Activated CD8-positive, alpha-beta memory T cell treated with anti-CD3 and anti-CD28 coated beads, Interleukin-2, amount 50 U/mL, for 24 hours (primary cell): ENCODE measurements around the gene GATB.
"Not testable (repeated sequence)": the region's sequence is repeated elsewhere in the genome, so short reads cannot be mapped to it uniquely, and the experiment has no call there.

Experiments used
- DNase-seq: peaks from one replicate; pipeline ENCODE4 v3.0.0-alpha.2; 2020; ENCODE audit errors: extremely low read depth

GATB gene

DNA sequence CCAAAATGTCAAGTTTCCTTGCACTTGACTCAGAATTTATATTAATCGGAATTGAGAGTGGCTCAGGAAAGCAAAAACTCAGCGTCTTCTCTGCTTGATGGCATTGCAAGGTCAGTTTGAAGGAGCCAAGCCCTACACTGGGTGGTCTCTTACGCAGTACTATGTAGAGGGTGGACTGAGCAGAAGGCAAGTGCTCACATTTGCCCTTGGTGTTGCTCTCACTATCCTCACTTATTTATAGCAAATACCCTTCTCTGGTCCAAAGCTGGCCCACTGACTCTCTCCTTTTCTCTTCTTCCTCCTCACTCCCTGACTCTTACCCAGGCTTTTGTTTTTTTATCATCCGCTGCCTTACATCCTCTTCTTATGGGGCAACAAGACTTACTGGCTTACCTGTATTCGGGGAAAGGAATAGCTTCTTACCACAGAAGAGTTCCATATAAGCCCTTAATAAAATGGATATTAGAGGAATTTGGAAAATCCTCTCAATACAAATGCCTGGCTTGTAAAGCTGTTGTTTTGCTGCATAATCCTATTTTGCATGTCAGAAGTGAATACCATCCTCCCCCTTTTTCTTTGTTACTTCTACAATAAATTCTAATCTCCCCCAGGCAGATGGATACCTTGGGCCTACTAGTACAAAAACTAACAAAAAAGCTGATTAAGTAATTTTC, 24.8 kb upstream of the GATB start:
- DNase-seq = no peak

GRCh38 chr4:151784706-151785105, 23.9 kb upstream of the GATB start:
- DNase-seq = no peak

- no peak for DNase-seq
Measured at GRCh38 chr4:151783867-151784266, 23.1 kb upstream of the GATB start.

GRCh38 chr4:151782296-151782695, 21.5 kb upstream of the GATB start:
- DNase-seq = no peak

DNA sequence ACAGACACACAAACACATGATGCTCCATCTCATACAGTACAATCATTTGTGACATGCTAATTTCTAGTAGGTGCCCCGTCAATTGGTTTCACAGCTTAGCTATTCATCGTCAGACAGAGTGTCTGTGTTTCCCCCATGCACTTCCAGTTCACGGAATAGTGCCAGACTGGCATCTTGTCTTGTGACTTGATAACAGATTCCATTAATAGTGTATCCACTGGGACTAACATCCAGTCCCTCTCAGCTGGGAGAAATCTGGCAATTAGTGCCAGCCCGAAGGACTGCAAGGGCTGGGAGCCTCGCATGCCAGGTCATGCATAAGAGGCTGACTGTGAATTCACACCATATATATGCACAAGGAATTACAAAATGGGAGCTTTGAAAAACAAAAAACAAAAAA, 20.2 kb upstream of the GATB start:
- no peak for DNase-seq

DNA sequence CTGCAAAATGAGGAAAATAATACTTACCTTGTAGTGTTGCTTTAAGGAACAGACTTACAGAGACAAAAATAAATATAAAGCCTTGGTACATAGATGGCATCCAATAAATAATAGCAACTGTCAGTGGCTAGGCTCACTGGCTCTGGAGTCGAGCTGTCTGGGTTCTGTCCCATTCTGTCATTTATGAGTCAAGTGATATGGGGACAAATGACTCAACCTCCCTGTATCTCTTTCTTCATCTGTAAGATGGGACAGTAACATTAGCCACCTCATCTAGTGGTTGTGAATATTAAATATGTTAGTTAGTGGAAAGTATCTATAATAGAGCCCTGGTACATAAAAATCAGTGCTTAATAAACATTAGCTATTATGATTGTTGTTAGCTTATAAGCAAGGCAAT, 16.7 kb upstream of the GATB start:
- no peak for DNase-seq

DNA sequence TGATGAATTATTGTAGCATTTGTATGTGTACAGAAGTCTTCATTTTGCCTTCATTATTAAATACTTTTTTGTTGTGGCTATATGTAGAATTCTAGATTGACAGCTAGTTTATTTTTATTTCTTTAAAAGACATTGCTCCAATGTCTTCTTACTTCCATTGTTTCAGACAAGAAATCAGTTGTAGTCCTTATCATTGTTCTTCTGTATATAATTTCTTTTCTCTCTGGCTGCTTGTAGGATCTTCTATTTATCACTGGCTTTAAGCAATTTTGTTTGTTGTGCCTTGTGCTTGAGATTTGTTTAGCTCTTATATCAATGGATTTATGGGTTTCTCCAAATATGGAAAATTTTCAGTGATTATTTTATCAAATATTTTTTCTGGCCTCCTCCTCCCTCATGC, 13.5 kb upstream of the GATB start:
- DNase-seq = no peak

DNA sequence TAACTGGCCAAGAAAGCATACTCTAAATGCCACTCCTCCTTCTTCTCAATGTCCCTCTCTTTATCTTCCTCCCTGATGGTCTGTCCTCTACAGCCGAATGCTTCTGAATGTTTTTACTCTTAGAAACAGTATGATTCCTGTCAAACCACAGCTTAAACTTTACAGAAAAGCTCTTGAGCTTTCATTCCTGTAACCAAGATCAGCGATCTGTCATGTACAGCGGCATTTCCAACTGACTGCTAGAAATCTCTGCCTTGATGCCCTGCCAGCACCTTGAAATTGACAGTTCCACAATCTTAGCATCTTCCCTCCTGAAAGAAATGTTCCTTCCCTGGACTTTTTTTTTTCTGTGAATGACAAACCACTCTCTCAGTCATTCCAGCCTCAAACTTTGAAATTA, 11.5 kb upstream of the GATB start:
- no peak for DNase-seq

DNA sequence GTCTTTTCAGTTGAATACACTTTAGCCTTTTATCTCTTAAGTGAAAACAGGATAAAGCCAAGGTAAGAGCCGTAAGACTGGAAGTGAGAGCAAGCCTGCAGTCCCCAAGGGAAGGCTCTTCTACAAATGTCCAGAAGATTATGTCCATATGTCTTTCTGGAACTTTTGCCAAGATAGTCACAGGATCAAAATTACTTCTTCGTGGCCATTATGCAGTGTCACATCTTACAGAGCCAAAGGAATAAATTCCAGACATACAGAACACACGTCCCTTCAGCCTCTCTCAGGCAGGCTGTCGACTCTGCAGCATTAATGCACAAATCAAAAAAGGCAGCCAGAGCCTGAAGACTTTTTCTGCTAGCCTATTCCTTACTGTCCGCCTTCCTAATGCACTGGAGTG, 10.9 kb upstream of the GATB start:
- DNase-seq = no peak

- no peak for DNase-seq
Measured at GRCh38 chr4:151770154-151770553, 9.3 kb upstream of the GATB start.

DNA sequence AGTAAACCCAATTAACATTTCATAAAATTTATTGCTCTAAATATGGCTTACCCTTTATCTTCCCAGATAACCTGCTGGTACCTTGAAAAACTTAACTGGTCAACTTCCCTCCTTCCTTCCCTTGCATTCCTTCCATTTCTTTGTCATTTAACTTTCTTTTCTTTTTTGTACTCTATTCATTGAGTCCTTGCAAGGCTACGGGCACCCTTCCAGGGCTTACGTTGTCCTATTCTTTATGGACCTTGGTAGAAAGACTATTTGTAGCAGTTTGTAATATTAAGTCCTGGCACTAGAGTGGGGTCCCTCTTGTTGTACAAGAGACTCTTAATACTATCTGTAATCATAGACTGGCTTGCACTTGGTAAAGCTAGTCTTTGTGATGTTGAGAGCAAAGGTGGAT, 8.0 kb upstream of the GATB start:
- DNase-seq = no peak

DNA sequence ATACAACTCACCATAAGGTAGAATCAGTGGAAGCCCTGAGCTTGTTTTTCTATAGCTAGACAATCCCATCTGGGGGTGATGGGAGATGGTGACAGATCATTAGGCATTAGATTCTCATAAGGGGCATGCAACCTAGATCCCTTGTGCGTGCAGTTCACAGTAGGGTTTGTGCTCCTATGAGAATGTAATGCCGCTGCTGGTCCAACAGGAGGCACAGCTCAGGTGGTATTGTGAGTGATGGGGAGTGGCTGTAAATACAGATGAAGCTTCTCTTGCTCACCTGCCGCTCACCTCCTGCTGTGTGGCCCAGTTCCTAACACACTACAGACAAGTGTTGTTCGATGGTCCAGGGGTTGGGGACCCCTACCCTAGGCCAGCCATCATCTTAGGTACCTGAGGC, 5.9 kb upstream of the GATB start:
- no peak for DNase-seq

DNA sequence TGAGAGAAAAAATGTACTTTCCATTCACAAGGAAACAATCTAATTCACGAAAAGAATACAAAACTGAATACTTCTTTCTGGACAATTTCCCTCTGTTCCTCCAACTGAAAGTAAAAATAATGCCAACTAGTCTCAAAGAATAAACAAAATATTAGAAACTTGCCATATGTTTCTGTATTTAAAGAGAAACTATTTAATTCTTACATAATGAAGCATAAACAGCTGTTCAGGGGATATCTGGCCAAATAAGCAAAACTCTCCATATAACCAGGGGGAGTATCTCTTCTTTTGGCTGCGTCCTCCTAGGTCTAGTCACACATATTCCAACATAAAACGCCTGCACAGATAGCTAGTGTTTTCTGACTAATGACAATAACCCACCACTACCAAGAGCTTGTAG, 805 bp downstream of the GATB start:
- no peak for DNase-seq

DNA sequence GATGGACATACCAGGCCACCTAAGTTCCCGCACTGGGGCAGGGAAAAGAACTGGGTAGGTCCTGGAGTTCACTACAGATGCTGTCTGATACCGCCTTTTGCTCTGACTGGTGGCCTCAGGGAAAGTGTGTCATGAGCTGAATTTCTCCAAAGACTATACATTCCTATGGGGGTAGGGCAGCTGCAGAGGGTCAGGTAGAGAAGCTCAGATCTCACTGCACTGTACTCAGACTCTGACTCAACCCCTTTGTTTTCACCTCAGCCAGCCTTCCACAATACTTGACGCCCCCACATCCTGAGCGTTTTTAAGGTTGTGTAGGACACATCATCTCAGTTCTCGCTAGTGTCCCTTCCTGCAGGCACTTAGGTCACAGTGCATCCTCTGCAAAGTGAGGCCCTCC, 7.8 kb downstream of the GATB start:
- no peak for DNase-seq

GRCh38 chr4:151750156-151750555, 10.7 kb downstream of the GATB start:
- DNase-seq = no peak

DNA sequence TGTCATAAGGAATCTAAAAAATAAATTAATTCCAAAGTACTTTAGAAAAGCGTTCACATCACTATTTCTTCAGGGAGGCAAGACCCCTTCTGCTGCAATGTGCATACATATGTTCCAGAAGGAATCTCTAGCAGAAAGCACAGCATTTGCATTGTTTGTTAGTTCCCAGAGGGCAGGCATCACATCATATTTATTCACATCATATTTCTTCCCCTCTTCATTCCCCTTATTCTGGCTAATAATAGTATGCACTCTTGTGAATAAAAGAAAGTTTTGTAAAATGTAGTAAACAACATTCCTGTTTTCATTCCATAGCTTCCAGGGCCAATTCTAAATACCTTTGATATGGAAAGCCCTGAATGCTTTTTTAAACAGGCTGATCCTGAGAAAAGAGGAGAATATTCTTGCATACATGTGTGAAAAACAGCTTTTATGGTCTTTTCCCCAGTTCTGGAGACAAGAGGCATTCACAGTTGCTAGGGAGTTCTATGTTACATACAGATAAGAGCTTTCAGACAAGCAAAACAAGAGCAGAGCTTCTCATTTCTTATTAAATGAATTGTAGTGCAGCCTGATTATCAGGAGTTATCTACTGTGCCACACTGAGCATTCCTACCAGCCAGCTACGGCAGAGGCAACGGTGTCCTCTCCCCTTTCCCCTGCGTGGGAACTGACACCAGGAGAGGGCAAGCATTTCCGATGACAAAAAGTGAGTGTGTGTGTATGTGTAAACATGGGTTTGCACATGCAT, 15.2 kb downstream of the GATB start:
- DNase-seq = no peak

DNA sequence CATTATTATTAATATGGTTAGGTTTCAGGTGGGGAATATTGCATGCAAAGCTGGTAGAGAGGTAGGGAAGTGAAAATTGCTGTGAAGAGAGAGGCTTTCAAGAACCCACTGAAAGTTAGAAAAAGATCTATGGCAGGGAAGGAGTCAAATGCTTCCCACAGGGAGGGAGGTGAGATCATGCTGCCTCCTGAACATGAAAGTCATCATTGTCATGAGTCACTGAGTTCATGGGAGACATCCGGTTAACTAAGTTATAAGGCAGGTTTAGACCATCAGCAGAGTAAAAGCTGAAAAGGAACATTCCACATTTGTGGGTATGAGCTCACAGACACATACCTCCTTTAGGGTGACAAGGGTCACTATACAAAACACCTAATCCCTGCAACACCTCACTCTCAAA, 16.2 kb downstream of the GATB start:
- no peak for DNase-seq

DNA sequence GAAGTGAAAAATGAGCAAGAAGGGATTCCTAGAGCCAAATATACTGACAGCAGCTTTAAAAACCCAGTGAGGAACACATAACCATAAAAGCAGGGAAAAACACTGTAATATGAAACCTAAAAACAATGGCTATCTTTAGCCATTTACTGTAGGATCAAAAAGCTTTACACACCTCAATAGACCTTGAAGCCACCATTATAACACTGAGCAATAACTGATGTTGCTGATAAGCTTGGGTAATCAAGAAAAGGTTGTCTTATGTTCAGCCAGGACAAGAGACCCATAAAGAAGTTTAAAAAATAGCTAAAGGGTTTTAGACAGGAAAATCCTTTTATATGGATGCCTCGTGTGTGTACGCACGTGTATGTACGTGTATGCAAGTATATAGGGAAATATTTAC, 16.9 kb downstream of the GATB start:
- DNase-seq = no peak

DNA sequence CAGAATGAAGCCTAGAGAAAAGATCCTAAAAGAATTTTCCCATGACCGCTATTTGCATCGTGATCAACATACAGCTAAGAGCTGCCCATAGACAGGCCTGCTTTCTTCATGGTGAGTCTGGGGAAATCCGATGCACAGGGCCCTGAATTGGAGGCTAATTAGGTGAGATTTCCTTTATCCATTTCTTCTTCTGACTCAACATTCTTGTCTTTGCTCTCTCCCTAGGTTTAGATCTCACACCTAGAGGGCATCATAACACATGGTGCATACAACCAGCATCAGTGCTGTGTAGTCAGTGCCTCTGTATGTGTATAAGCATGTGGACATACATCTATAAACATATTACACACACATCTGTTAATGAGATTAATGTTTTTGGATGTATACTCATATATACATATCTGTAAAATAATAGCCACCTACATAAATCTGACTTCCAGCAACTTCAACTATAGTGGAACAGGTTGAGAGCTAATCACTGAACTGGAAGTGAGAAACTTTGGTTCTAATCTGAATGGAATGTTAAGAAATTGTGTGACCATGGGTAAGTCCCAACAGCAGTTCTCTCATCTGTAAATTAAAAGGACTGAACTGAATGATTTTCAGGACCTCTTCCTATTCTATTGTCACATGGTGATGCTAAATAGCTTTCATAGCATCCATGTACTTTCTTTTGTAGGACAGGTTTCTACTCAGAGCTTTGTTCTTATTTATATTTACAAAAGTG, 17.5 kb downstream of the GATB start:
- DNase-seq = no peak

DNA sequence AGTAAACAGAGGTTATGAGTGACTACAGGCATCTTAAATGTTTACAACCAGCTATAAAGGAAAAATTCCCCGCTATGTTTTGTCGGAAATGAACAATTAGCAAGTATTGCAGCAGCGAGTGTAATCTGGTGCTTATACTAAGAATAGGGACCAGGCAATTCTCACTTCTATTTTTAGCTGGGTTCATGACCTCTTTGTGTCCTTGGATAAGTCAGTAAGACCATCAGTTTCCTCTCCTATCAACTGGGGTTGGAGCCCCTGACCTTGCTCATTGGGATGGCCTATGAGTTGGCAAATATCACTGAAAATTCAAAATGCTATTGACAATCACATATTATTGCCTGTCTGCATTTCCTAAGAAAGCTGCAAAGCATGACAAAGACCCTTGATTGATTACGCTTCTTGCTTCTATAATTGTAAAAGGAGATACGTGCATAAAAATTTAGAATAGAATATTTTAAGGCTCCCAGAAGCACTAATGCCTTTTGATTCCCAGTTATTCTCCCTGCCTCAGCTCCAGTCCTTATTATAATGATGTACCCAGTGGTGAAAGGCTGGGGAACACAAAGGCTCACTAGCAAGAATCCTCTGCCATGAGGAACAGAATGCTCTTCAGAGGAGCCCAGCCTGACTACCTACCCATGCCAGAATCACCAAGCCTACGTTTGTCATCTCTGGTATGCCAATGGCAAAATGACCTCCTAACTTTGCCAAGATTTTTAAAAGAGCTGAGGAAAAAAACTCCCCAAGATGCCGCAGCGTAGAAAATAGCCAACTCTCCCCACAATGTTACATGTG, 21.9 kb downstream of the GATB start:
- DNase-seq = no peak

DNA sequence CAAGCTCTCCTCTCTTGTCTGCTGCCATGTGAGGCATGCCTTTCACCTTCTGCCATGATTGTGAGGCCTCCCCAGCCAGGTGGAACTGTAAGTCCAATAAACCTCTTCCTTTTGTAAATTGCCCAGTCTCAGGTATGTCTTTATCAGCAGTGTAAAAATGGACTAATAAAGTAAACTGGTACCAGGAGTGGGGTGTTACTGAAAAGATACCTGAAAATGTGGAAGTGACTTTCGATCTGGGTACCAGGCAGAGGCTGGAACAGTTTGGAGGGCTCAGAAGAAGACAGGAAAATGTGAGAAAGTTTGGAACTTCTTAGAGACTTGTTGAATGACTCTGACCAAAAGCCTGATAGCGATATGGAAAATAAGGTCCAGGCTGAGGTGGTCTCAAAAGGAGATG, 24.0 kb downstream of the GATB start:
- not testable (repeated sequence) for DNase-seq

DNA sequence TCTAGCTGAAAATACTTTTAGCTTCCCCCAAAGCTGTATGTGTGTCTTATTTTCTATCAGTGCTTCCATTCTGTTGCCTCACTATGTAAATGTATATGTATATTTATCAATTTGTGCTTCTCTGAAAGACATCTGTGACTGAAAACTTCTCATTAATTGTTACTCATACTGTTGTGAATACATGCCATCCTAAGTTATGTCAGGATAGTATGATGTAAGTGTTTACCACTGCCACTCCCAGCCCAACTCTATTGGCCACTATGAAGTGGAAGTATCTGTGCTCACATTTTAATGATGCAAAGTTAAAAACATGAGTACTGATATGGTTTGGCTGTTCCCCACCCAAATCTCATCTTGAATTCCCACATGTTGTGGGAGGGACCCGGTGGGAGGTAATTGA, 24.4 kb downstream of the GATB start:
- DNase-seq = no peak
